COR-L47 (cell line): ENCODE measurements around the gene ATL3.
"Not testable (repeated sequence)": the region's sequence is repeated elsewhere in the genome, so short reads cannot be mapped to it uniquely, and the experiment has no call there.

Experiments used
- DNase-seq: peaks from one replicate; lab custom pipeline; 2025; lab: John Stamatoyannopoulos, UW

The ATL3 gene

DNA sequence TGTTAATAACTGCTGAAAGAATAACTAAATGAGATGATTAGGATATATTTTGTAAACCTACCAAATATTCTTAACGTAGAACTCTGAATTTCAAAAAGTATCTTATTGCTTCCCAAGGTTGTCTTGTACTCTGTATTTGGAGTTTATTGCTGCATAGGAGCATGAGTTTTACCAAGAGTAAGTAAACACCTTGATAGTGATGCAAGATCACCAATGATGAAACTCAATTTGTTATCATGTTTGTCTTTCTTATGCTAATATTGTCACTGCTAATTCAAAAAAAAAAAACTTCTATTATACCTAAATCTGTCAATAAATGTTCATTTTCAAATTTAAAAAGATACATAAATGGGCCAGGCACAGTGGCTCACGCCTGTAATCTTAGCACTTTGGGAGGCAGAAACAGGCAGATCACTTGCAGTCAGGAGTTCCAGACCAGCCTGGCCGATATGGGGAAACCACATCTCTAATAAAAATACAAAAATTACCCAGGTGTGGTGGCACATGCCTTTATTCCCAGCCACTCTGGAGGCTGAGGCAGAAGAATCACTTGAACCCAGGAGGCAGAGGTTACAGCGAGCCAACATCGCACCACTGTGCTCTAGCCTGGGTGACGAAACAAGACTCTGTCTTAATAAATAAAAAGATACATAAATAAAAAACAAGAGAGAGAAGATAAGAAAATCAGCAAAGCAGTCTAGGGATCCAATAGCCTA is 84.6 kb downstream of the ATL3 start:
- DNase-seq = no peak

GRCh38 chr11:63583357-63583677 is 87.9 kb downstream of the ATL3 start:
- no peak for DNase-seq

GRCh38 chr11:63581224-63581623 is 90.0 kb downstream of the ATL3 start:
- not testable (repeated sequence) for DNase-seq

DNA sequence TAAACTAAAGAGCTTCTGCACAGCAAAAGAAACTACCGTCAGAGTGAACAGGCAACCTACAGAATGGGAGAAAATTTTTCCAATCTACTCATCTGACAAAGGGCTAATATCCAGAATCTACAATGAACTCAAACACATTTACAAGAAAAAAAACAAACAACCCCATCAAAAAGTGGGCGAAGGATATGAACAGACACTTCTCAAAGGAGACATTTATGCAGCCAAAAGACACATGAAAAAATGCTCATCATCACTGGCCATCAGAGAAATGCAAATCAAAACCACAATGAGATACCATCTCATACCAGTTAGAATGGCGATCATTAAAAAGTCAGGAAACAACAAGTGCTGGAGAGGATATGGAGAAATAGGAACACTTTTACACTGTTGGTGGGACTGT is 92.3 kb downstream of the ATL3 start:
- not testable (repeated sequence) for DNase-seq

DNA sequence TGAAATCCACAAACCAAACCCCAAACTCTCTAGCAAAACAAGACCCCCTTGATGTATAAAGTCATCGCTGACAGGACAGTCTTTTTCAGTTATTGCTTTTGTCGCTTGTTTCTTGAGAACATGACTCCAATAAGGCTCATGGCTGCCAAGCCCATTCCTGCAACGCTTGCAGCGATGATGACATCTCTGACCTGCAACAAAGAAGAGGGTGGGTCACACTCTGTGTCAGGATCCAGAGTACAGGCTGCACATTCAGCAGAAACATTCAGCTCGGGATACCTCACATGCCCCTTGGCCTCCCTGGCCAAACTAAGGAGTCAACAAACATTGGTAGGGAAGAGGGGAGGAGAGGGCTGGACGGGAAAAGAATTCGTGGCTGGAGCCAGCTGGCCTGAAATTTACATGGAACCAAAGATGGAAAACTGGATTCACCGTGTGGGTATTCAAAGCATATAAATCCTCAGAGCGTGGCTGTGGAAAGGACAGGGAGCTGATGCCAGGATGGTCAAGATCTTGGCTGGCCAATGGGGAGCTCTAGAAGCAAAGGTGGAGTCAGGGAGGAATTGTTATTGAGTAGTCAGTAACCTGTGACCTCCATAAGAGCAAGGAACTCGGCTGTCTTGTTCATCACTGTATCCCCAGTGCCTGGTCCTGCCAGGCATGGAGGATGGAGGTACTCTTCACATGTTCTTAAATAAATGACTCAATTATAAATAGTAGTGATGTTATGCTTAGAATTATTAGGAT is 96.1 kb downstream of the ATL3 start:
- no peak for DNase-seq
